ENCODE data around the gene OLIG3. TPM values are rescaled to one million over a fixed set of nuclear protein-coding genes. Genes with fewer than 3 reads are reported as not detected.
A peak's percentile ranks its signal among the peaks of the same experiment; 100 is the strongest.

Gene OLIG3
- total RNA-seq, 2 experiments from 2014 or later, result 0.18 to 0.94 TPM

DNA sequence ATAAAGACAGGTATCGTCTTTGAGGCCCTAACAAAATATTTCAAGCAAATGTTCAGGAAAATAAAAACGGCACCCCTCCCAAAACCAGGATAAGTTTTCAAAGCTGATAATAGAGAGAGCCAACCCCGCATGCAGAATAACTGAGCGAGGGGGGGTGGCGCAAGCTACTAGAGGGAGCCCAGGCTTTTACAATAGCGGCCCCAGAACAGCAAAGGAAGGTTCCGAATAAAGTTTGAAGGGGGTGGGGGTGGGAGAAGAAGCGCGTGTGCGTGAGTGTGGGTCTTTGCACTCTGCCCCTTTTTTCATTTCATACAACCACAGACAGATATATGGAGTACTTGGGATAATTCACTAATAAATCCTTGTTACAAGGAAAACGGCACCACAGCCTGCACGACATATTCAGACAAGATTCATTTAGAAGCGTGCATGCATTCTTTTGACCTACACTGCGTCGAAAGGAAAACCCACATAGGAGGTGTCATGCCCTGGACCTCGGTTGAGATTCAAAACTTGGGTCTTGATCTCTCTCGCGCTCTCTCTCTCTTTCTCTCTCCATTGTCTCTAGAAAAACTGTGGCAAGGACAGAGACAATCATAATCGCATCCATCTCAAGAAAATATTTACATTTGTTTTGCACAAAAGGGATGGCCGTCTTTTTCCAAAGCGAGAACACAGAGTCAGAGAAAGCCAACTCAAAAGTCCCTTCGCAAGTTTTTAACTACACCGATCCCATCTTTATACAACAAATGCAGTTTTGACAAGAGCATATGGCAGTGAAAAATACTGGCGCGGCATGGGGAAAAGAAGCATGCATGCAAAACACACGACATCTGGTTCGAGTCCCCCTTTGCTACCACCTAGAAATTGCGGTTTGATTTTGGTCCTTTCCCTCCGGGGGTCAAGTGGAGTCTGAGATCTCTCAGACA is 1.6 kb downstream of the OLIG3 start:
- H3K4me3 Mint-ChIP-seq, result peak overlapping the region; percentile 53
- DNase-seq (no peak), ATAC-seq (no peak)
- no peaks in the 10 kb centered on the region for H3K9me3 Mint-ChIP-seq (ENCODE audit: low read depth)
- peaks cover 63% of the 10 kb centered on the region for H3K4me1 Mint-ChIP-seq
- H3K27ac Mint-ChIP-seq, result peak overlapping the region; percentile 71
- peaks cover 97% of the 10 kb centered on the region for H3K27me3 Mint-ChIP-seq
- H3K36me3 Mint-ChIP-seq, result peaks cover 21% of the 10 kb centered on the region
- CTCF ChIA-PET, result interaction anchor here (1.4 kb wide), 1 partner anchor 416 kb away, joined by 3 read pairs; no protein-coding TSS in a partner anchor

GRCh38 chr6:137491478-137491877 is 2.7 kb downstream of the OLIG3 start:
- DNase-seq (no peak), ATAC-seq (no peak)
- Mint-ChIP-seq H3K27me3 (peaks cover 97% of the 10 kb centered on the region), H3K27ac (peak overlapping the region; percentile 43), H3K9me3 (ENCODE audit: low read depth) (no peaks in the 10 kb centered on the region), H3K4me3 (no peak overlapping the region), H3K36me3 (peaks cover 23% of the 10 kb centered on the region), H3K4me1 (peaks cover 60% of the 10 kb centered on the region)
- CTCF ChIA-PET, result interaction anchor here (1.0 to 1.4 kb wide), 2 partner anchors 177 to 415 kb away, joined by 3 read pairs; no protein-coding TSS in a partner anchor

DNA sequence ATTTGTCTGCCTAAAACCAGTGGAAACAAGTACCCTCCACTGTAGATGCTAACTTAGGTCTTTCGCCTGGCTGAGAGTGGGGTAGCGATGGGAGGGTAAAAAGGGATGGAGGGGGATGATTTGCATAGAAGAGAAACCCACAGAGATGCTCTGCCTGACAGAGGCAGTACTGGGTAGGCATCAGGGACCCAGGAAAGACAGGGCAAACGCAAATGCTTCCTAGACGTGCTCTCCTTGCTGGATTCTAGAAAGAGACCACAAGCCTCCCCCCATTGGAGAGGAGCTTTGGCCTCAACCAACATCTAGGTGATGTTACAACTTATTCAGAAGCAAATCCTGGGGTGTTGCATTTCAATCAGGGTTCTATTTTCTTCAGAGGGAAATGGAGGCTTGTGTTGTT is 3.2 kb downstream of the OLIG3 start:
- ATAC-seq (no peak), DNase-seq (no peak)
- Mint-ChIP-seq H3K27ac (no peak overlapping the region), H3K4me3 (no peak overlapping the region), H3K36me3 (peaks cover 23% of the 10 kb centered on the region), H3K4me1 (peaks cover 55% of the 10 kb centered on the region), H3K27me3 (peaks cover 97% of the 10 kb centered on the region), H3K9me3 (ENCODE audit: low read depth) (no peaks in the 10 kb centered on the region)
- CTCF ChIA-PET, result interaction anchor here (1.0 to 1.4 kb wide), 2 partner anchors 176 to 415 kb away, joined by 3 read pairs; no protein-coding TSS in a partner anchor

DNA sequence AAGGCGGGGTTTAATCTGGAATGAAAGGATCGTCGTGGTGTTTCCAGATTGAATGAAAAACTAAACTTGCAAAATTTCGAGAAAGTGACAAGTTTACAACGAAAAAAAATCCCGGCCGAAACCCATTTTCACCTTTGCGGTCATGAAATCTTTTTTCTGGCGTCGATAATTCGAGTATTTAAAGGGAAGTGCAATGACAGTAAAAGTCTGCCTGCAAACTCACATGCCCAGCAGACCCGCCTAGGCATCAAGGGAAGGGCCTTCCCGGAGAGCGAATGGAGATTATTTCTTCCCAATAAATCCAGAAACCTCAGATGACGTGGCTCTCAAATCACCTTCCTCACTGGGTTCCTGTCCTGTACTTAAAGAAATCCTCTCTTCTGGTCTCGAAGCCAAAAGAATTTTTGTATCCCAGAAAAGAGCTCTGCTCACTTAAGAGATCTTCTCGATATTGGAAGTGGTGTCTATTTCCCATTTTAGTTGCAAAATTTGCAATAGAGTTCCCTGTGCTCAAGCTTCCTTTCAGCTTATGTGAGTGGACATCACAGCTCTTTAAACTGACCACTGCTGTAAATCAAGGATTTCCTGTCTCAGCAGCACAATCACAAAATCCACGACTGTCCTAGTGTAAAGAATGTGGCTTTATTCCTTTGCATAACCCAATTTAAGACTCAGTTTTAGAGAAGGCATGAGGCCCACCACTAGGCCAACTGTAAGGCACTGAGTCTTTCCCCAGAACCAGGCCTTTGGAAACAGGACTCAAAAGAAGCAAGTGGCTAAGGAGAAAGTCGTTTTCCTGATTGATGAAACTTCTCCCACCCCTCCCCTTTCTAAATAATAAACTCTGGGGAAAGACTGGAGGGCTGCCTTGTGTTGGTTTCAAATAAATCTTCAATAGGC is 3.9 kb downstream of the OLIG3 start:
- H3K27me3 Mint-ChIP-seq, result peaks cover 96% of the 10 kb centered on the region
- peaks cover 23% of the 10 kb centered on the region for H3K36me3 Mint-ChIP-seq
- ATAC-seq (no peak), DNase-seq (no peak)
- H3K4me3 Mint-ChIP-seq, result no peak overlapping the region
- CTCF ChIA-PET, result interaction anchor here (1.3 kb wide), 1 partner anchor 151 kb away, joined by 4 read pairs; no protein-coding TSS in a partner anchor
- peaks cover 50% of the 10 kb centered on the region for H3K4me1 Mint-ChIP-seq
- no peaks in the 10 kb centered on the region for H3K9me3 Mint-ChIP-seq (ENCODE audit: low read depth)
- H3K27ac Mint-ChIP-seq, result peak overlapping the region; percentile 6

GRCh38 chr6:137489046-137490005 is 4.9 kb downstream of the OLIG3 start:
- DNase-seq, result no peak
- Mint-ChIP-seq H3K9me3 (ENCODE audit: low read depth) (no peaks in the 10 kb centered on the region), H3K4me1 (peaks cover 42% of the 10 kb centered on the region), H3K36me3 (peaks cover 19% of the 10 kb centered on the region), H3K27ac (peak overlapping the region; percentile 32), H3K27me3 (peaks cover 91% of the 10 kb centered on the region), H3K4me3 (no peak overlapping the region)
- ATAC-seq, result no peak
- CTCF ChIA-PET, result interaction anchor here (1.3 kb wide), 1 partner anchor 152 kb away, joined by 4 read pairs; no protein-coding TSS in a partner anchor

GRCh38 chr6:137488150-137489045 is 5.8 kb downstream of the OLIG3 start:
- no peak overlapping the region for H3K27ac Mint-ChIP-seq
- no peaks in the 10 kb centered on the region for H3K9me3 Mint-ChIP-seq (ENCODE audit: low read depth)
- peaks cover 33% of the 10 kb centered on the region for H3K4me1 Mint-ChIP-seq
- H3K36me3 Mint-ChIP-seq, result peaks cover 16% of the 10 kb centered on the region
- no peak for DNase-seq
- peak; percentile 45 for ATAC-seq
- H3K27me3 Mint-ChIP-seq, result peaks cover 89% of the 10 kb centered on the region
- peak overlapping the region; percentile 45 for H3K4me3 Mint-ChIP-seq
- CTCF ChIA-PET, result interaction anchor here (1.3 kb wide), 1 partner anchor 153 kb away, joined by 4 read pairs; no protein-coding TSS in a partner anchor

- Mint-ChIP-seq H3K4me3 (peak overlapping the region; percentile 24), H3K27me3 (peaks cover 88% of the 10 kb centered on the region), H3K36me3 (peaks cover 14% of the 10 kb centered on the region), H3K4me1 (peaks cover 29% of the 10 kb centered on the region), H3K27ac (no peak overlapping the region), H3K9me3 (ENCODE audit: low read depth) (no peaks in the 10 kb centered on the region)
- ATAC-seq (no peak), DNase-seq (no peak)
- CTCF ChIA-PET, result no interaction called here
Measured at GRCh38 chr6:137487869-137488149, 6.4 kb downstream of the OLIG3 start.

- H3K4me1 Mint-ChIP-seq, result peaks cover 24% of the 10 kb centered on the region
- H3K27ac Mint-ChIP-seq, result no peak overlapping the region
- H3K9me3 Mint-ChIP-seq (ENCODE audit: low read depth), result no peaks in the 10 kb centered on the region
- DNase-seq, result no peak
- CTCF ChIA-PET, result interaction anchor here (0.8 kb wide), 1 partner anchor 517 kb away, joined by 3 read pairs; no protein-coding TSS in a partner anchor
- no peak for ATAC-seq
- peaks cover 12% of the 10 kb centered on the region for H3K36me3 Mint-ChIP-seq
- H3K4me3 Mint-ChIP-seq, result no peak overlapping the region
- peaks cover 88% of the 10 kb centered on the region for H3K27me3 Mint-ChIP-seq
Measured at GRCh38 chr6:137487181-137487868, 6.9 kb downstream of the OLIG3 start.

GRCh38 chr6:137486416-137486815 is 7.8 kb downstream of the OLIG3 start:
- Mint-ChIP-seq H3K36me3 (peaks cover 10% of the 10 kb centered on the region), H3K27ac (no peak overlapping the region), H3K27me3 (peaks cover 85% of the 10 kb centered on the region), H3K9me3 (ENCODE audit: low read depth) (no peaks in the 10 kb centered on the region), H3K4me3 (no peak overlapping the region), H3K4me1 (peaks cover 19% of the 10 kb centered on the region)
- ATAC-seq (no peak), DNase-seq (no peak)
- CTCF ChIA-PET, result interaction anchor here (0.6 kb wide), 1 partner anchor 34 kb away, joined by 3 read pairs; no protein-coding TSS in a partner anchor

GRCh38 chr6:137480431-137480830 is 13.8 kb downstream of the OLIG3 start:
- CTCF ChIA-PET, result no interaction called here
- no peak for ATAC-seq
- H3K4me1 Mint-ChIP-seq, result no peaks in the 10 kb centered on the region
- no peak for DNase-seq
- peaks cover 50% of the 10 kb centered on the region for H3K27me3 Mint-ChIP-seq
- H3K4me3 Mint-ChIP-seq, result no peak overlapping the region
- no peak overlapping the region for H3K27ac Mint-ChIP-seq
- H3K36me3 Mint-ChIP-seq, result no peaks in the 10 kb centered on the region
- no peaks in the 10 kb centered on the region for H3K9me3 Mint-ChIP-seq (ENCODE audit: low read depth)

DNA sequence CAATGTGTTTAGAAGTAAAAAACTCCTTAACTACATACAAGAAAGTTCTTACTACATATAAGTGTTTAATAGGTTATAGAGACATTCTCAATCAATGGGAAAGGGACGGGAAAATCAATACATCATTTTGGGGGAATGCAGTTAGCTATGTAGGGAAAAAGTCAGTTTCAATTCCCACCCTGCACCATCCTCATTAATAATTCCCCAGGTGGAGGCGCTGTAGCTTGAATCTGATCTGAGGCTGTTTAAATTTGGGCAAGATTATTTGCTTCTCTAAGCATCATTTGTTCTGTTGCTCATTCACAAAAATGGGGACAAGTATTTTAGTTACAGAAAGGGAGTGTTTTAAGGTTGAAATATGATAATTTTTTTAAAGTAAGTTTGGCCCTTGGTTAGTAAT is 19.1 kb downstream of the OLIG3 start:
- no peak overlapping the region for H3K27ac Mint-ChIP-seq
- ATAC-seq (no peak), DNase-seq (no peak)
- no peaks in the 10 kb centered on the region for H3K4me1 Mint-ChIP-seq
- H3K27me3 Mint-ChIP-seq, result peaks cover 45% of the 10 kb centered on the region
- CTCF ChIA-PET, result interaction anchor here (1.3 kb wide), 1 partner anchor 167 kb away, joined by 3 read pairs; no protein-coding TSS in a partner anchor
- H3K9me3 Mint-ChIP-seq (ENCODE audit: low read depth), result no peaks in the 10 kb centered on the region
- no peak overlapping the region for H3K4me3 Mint-ChIP-seq
- no peaks in the 10 kb centered on the region for H3K36me3 Mint-ChIP-seq
